Measurements from ENCODE around the gene PCDHGC5.

PCDHGC5 gene

GRCh38 chr5:141491323-141492167 lies 2.7 kb downstream of the PCDHGC5 start:
- no peak for DNase-seq

- DNase-seq: peak in 3 of 4 experiments; percentile 40 to 65 (median 44)
These were observed 3.4 kb downstream of the PCDHGC5 start for GRCh38 chr5:141492168-141492885.

- no peak for DNase-seq
These were observed 4.9 kb downstream of the PCDHGC5 start for GRCh38 chr5:141493500-141494422.

- DNase-seq: no peak
These were observed 6.0 kb downstream of the PCDHGC5 start for GRCh38 chr5:141494761-141495452.

- DNase-seq: no peak
These were observed 6.6 kb downstream of the PCDHGC5 start for GRCh38 chr5:141495453-141495811.

GRCh38 chr5:141496038-141496437 lies 7.2 kb downstream of the PCDHGC5 start:
- no peak for DNase-seq

- DNase-seq: no peak
These were observed 12.9 kb downstream of the PCDHGC5 start for GRCh38 chr5:141501761-141502160.

GRCh38 chr5:141503681-141504080 lies 14.8 kb downstream of the PCDHGC5 start:
- no peak for DNase-seq

GRCh38 chr5:141504216-141504615 lies 15.3 kb downstream of the PCDHGC5 start:
- DNase-seq: no peak

- DNase-seq: no peak
These were observed 17.7 kb downstream of the PCDHGC5 start for GRCh38 chr5:141506381-141507155.

- no peak for DNase-seq
These were observed 18.7 kb downstream of the PCDHGC5 start for GRCh38 chr5:141507387-141508091.

- DNase-seq: peak; percentile 48 to 78 (median 72)
These were observed 19.5 kb downstream of the PCDHGC5 start for GRCh38 chr5:141508440-141508797.

GRCh38 chr5:141508798-141509611 lies 20.1 kb downstream of the PCDHGC5 start:
- DNase-seq: peak; percentile 58 to 75 (median 71)

- no peak for DNase-seq
These were observed 21.3 kb downstream of the PCDHGC5 start for GRCh38 chr5:141510160-141510559.

GRCh38 chr5:141510850-141511601 lies 22.1 kb downstream of the PCDHGC5 start:
- DNase-seq: no peak

GRCh38 chr5:141511771-141512325 lies 23.0 kb downstream of the PCDHGC5 start:
- no peak for DNase-seq

- DNase-seq: peak; percentile 68 to 88 (median 75)
These were observed 23.6 kb downstream of the PCDHGC5 start for GRCh38 chr5:141512390-141512910.

- peak; percentile 43 to 62 (median 48) for DNase-seq
These were observed 24.2 kb downstream of the PCDHGC5 start for GRCh38 chr5:141512911-141513626.
